HepG2 (cell line): ENCODE data around the gene ZBTB43. TPM values are rescaled to one million over a fixed set of nuclear protein-coding genes. Genes with fewer than 3 reads are reported as not detected.

Source experiments
- BATF2 ChIP-seq: sonication (generic); formaldehyde crosslinking; IDR thresholded peaks from 2 replicates; pipeline ENCODE4 v1.8.0; 2022; ENCODE audit warnings: mild to moderate bottlenecking, missing genetic modification reagents, moderate library complexity
- BCLAF1 ChIP-seq: fragments of 450-650 bp; IDR thresholded peaks from 2 replicates; pipeline ENCODE4 v1.6.1; 2017; ENCODE audit warnings: mild to moderate bottlenecking
- ELF4 ChIP-seq: sonication (generic); formaldehyde crosslinking; IDR thresholded peaks from 2 replicates; pipeline ENCODE4 v1.5.0; 2020; ENCODE audit warnings: missing genetic modification reagents, mild to moderate bottlenecking, moderate library complexity, borderline replicate concordance
- HDAC6 ChIP-seq: fragments of 200-600 bp; sonication (generic); IDR thresholded peaks from 2 replicates; pipeline ENCODE4 v1.7.0; 2017; ENCODE audit warnings: mild to moderate bottlenecking, antibody characterized with exemption, low read length, low read depth
- HNRNPL ChIP-seq: fragments of 200-400 bp; formaldehyde crosslinking; IDR thresholded peaks from 2 replicates; pipeline ENCODE4 v1.6.1; 2017; ENCODE audit warnings: mild to moderate bottlenecking, low read depth, low read length
- PAWR ChIP-seq: sonication (generic); formaldehyde crosslinking; IDR thresholded peaks from 2 replicates; pipeline ENCODE4 v1.4.0; 2020; ENCODE audit warnings: missing genetic modification reagents, mild to moderate bottlenecking, borderline replicate concordance
- SIN3B ChIP-seq: fragments of 150-350 bp; IDR thresholded peaks from 2 replicates; pipeline ENCODE4 v1.6.1; 2014; ENCODE audit warnings: low read length
- TBL1XR1 ChIP-seq: fragments of 150-350 bp; IDR thresholded peaks from 2 replicates; pipeline ENCODE4 v1.6.1; 2014; ENCODE audit warnings: borderline replicate concordance, low read length; ENCODE audit not compliant: partially characterized antibody
- TOE1 ChIP-seq: sonication (generic); formaldehyde crosslinking; IDR thresholded peaks from 2 replicates; pipeline ENCODE4 v1.4.0; 2020; ENCODE audit warnings: mild to moderate bottlenecking, missing genetic modification reagents
- ZBTB34 ChIP-seq: sonication (generic); formaldehyde crosslinking; IDR thresholded peaks from 2 replicates; pipeline ENCODE4 v1.8.0; 2022; ENCODE audit warnings: mild to moderate bottlenecking, missing genetic modification reagents
- ZFP36L2 ChIP-seq: sonication (generic); formaldehyde crosslinking; IDR thresholded peaks from 2 replicates; pipeline ENCODE4 v1.4.0; 2020; ENCODE audit warnings: missing genetic modification reagents
- ZFP91 ChIP-seq: sonication (generic); formaldehyde crosslinking; IDR thresholded peaks from 2 replicates; pipeline ENCODE4 v1.9.0; 2022; ENCODE audit warnings: missing genetic modification reagents, mild to moderate bottlenecking, borderline replicate concordance
- ZNF280B ChIP-seq: sonication (generic); formaldehyde crosslinking; IDR thresholded peaks from 2 replicates; pipeline ENCODE4 v1.5.0; 2020; ENCODE audit warnings: missing genetic modification reagents, mild to moderate bottlenecking, borderline replicate concordance
- ZNF451 ChIP-seq: sonication (generic); formaldehyde crosslinking; IDR thresholded peaks from 2 replicates; pipeline ENCODE4 v1.5.0; 2020; ENCODE audit warnings: mild to moderate bottlenecking, missing genetic modification reagents
- ZNF549 ChIP-seq: sonication (generic); formaldehyde crosslinking; IDR thresholded peaks from 2 replicates; pipeline ENCODE4 v1.5.0; 2020; ENCODE audit warnings: missing genetic modification reagents
- ZNF616 ChIP-seq: sonication (generic); formaldehyde crosslinking; IDR thresholded peaks from 2 replicates; pipeline ENCODE4 v1.5.0; 2020; ENCODE audit warnings: low read depth, mild to moderate bottlenecking, missing genetic modification reagents
- ZNF672 ChIP-seq: sonication (generic); formaldehyde crosslinking; IDR thresholded peaks from 2 replicates; pipeline ENCODE4 v1.8.1; 2022; ENCODE audit warnings: missing genetic modification reagents
- ZNF691 ChIP-seq: sonication (generic); formaldehyde crosslinking; IDR thresholded peaks from 2 replicates; pipeline ENCODE4 v1.4.0; 2020; ENCODE audit warnings: missing genetic modification reagents, low read depth, mild to moderate bottlenecking, borderline replicate concordance
- ZNF749 ChIP-seq: sonication (generic); formaldehyde crosslinking; IDR thresholded peaks from 2 replicates; pipeline ENCODE4 v1.8.0; 2022; ENCODE audit warnings: mild to moderate bottlenecking, missing genetic modification reagents, moderate library complexity, borderline replicate concordance
- polyA plus RNA-seq, 8 experiments: library from polyadenylated mRNA; depleted of rRNA in 3 of 8; stranded (reverse) in 7 of 8; unstranded in 1 of 8; fragments of >200 nt; fragmentation: Illumina TruSeq in 4 of 8; extraction: Trizol in 4 of 8; gene quantifications; 2 replicates each; pipeline versions ENCODE4 v1.2.1 to v1.2.3, GENCODE V29; 2011 to 2016; ENCODE audit warnings: low read depth in 4 of 8, missing spikeins in 1 of 8, mixed read lengths in 1 of 8; ENCODE audit not compliant: insufficient read depth in 1 of 8
- total RNA-seq, 5 experiments: library from RNA; depleted of rRNA; stranded (reverse); fragments of >200 nt; fragmentation: Illumina TruSeq; extraction: Trizol; gene quantifications; 2 replicates each; pipeline ENCODE4 v1.2.3, GENCODE V29; 2016; ENCODE audit warnings: low read depth in 1 of 5

Gene ZBTB43
- total and polyA plus RNA-seq, 2 of the 13 experiments (the other 11 are each of a cell fraction or from before 2014, with no cell fraction given), result 7.1 to 31.4 TPM

- peak; percentile 16; the same call in 1 of the 2 replicates for TF ChIP-seq HNRNPL
- TF ChIP-seq BATF2 (CRISPR knock-in tag), result no peak
- TF ChIP-seq PAWR, result no peak
- no peak for TF ChIP-seq ZNF749 (CRISPR knock-in tag)
- TF ChIP-seq ZNF451 (CRISPR knock-in tag), result 0 out of 2 replicates have a peak, but pooled peaks have one; percentile 35
- no peak for TF ChIP-seq TOE1 (CRISPR knock-in tag)
- TF ChIP-seq ZNF280B (CRISPR knock-in tag), result peak; percentile 92; the same call in 1 of the 2 replicates
- no peak for TF ChIP-seq BCLAF1
- TF ChIP-seq HDAC6, result no peak
- TF ChIP-seq ZNF549 (CRISPR knock-in tag), result no peak
- TF ChIP-seq ZNF616 (CRISPR knock-in tag), result no peak
- no peak for TF ChIP-seq TBL1XR1
- peak; percentile 36; the same call in 1 of the 2 replicates for TF ChIP-seq SIN3B
- no peak for TF ChIP-seq ZNF672 (CRISPR knock-in tag)
- TF ChIP-seq ZNF691 (CRISPR knock-in tag), result no peak
- peak; percentile 49; the same call in 1 of the 2 replicates for TF ChIP-seq ZBTB34 (CRISPR knock-in tag)
- no peak; the same call in 1 of the 2 replicates for TF ChIP-seq ELF4 (CRISPR knock-in tag)
- TF ChIP-seq ZFP91 (CRISPR knock-in tag), result peak; percentile 89; the same call in 1 of the 2 replicates
- no peak for TF ChIP-seq ZFP36L2 (CRISPR knock-in tag)
Observed at GRCh38 chr9:126804696-126805553, at the start of gene ZBTB43 (continued).
